ENCODE data around the gene SLC16A2. TPM values are rescaled to one million over a fixed set of nuclear protein-coding genes. Genes with fewer than 3 reads are reported as not detected.
A peak's percentile ranks its signal among the peaks of the same experiment; 100 is the strongest.

Gene SLC16A2
- total RNA-seq, 1 donor from 2014 or later = 21.3 TPM

DNA sequence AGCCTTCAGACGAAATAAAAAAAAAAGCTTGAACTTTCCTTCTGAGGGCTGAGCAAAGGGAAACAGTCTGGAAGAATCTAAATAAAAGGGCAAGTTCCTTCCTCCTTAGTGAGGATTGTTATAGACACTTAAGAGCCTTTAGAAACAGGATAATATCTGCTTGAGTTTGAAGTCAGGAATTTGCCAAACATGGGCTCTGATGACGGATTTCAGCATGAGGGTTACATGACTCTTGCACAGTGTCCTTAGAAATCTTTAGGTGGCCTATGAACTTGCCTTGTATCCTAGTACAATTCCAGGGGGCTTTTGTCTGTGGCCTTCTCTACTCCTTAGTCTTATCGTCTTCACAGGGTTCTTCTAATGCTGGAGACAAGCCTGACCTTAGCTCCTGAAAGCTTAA is 99.0 kb downstream of the SLC16A2 start:
- Mint-ChIP-seq H3K27me3 (ENCODE audit: unreplicated experiment) (no peaks in the 10 kb centered on the region), H3K4me3 (ENCODE audit: unreplicated experiment) (no peak overlapping the region), H3K27ac (ENCODE audit: unreplicated experiment) (no peak overlapping the region), H3K9me3 (ENCODE audit: unreplicated experiment) (peaks cover 22% of the 10 kb centered on the region), H3K4me1 (ENCODE audit: unreplicated experiment) (no peaks in the 10 kb centered on the region), H3K36me3 (ENCODE audit: unreplicated experiment) (no peaks in the 10 kb centered on the region)
- peak; percentile 25 for DNase-seq (ENCODE audit: extremely low spot score, unreplicated experiment)
- TF ChIP-seq, protein P1, sequence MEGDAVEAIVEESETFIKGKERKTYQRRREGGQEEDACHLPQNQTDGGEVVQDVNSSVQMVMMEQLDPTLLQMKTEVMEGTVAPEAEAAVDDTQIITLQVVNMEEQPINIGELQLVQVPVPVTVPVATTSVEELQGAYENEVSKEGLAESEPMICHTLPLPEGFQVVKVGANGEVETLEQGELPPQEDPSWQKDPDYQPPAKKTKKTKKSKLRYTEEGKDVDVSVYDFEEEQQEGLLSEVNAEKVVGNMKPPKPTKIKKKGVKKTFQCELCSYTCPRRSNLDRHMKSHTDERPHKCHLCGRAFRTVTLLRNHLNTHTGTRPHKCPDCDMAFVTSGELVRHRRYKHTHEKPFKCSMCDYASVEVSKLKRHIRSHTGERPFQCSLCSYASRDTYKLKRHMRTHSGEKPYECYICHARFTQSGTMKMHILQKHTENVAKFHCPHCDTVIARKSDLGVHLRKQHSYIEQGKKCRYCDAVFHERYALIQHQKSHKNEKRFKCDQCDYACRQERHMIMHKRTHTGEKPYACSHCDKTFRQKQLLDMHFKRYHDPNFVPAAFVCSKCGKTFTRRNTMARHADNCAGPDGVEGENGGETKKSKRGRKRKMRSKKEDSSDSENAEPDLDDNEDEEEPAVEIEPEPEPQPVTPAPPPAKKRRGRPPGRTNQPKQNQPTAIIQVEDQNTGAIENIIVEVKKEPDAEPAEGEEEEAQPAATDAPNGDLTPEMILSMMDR (IDR thresholded peaks at IDR 0.05) = no peak

- Mint-ChIP-seq H3K4me3 (ENCODE audit: unreplicated experiment) (no peak overlapping the region), H3K27me3 (ENCODE audit: unreplicated experiment) (no peaks in the 10 kb centered on the region), H3K4me1 (ENCODE audit: unreplicated experiment) (no peaks in the 10 kb centered on the region), H3K9me3 (ENCODE audit: unreplicated experiment) (peaks cover 22% of the 10 kb centered on the region), H3K27ac (ENCODE audit: unreplicated experiment) (no peak overlapping the region), H3K36me3 (ENCODE audit: unreplicated experiment) (no peaks in the 10 kb centered on the region)
- TF ChIP-seq, protein P1 (IDR thresholded peaks at IDR 0.05) = no peak
- peak; percentile 71 for DNase-seq (ENCODE audit: extremely low spot score, unreplicated experiment)
These were observed 99.6 kb downstream of the SLC16A2 start for GRCh38 chrX:74520896-74521295.

- Mint-ChIP-seq H3K9me3 (ENCODE audit: unreplicated experiment) (peaks cover 12% of the 10 kb centered on the region), H3K4me1 (ENCODE audit: unreplicated experiment) (no peaks in the 10 kb centered on the region), H3K27me3 (ENCODE audit: unreplicated experiment) (no peaks in the 10 kb centered on the region), H3K36me3 (ENCODE audit: unreplicated experiment) (no peaks in the 10 kb centered on the region), H3K27ac (ENCODE audit: unreplicated experiment) (no peak overlapping the region), H3K4me3 (ENCODE audit: unreplicated experiment) (no peak overlapping the region)
- DNase-seq (ENCODE audit: extremely low spot score, unreplicated experiment) = peak; percentile 62
- TF ChIP-seq, protein P1 (IDR thresholded peaks at IDR 0.05) = no peak
These were observed 100.9 kb downstream of the SLC16A2 start for GRCh38 chrX:74521961-74522751.

DNA sequence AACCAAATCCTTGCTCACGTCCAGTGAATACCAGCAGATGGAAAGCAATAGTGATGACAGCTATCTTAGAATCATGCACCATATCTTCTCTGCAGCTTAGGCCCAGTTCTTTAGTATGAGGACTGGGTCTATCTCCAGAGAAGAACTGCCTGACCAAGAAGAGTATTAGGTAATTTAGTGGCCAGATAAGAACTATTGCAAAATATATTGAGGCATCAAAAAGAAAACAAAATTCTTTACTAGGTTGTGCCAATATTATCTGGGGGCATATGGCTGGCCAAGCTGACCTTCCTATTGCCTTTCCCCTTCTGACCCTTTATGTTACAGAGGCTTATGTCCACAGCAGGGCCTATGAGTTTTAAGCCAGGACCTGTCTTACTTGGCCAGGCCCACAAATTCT is 101.9 kb downstream of the SLC16A2 start:
- Mint-ChIP-seq H3K4me3 (ENCODE audit: unreplicated experiment) (no peak overlapping the region), H3K27ac (ENCODE audit: unreplicated experiment) (no peak overlapping the region), H3K27me3 (ENCODE audit: unreplicated experiment) (no peaks in the 10 kb centered on the region), H3K36me3 (ENCODE audit: unreplicated experiment) (no peaks in the 10 kb centered on the region), H3K9me3 (ENCODE audit: unreplicated experiment) (peaks cover 7% of the 10 kb centered on the region), H3K4me1 (ENCODE audit: unreplicated experiment) (no peaks in the 10 kb centered on the region)
- DNase-seq (ENCODE audit: extremely low spot score, unreplicated experiment) = no peak
- TF ChIP-seq, protein P1 (IDR thresholded peaks at IDR 0.05) = no peak

DNA sequence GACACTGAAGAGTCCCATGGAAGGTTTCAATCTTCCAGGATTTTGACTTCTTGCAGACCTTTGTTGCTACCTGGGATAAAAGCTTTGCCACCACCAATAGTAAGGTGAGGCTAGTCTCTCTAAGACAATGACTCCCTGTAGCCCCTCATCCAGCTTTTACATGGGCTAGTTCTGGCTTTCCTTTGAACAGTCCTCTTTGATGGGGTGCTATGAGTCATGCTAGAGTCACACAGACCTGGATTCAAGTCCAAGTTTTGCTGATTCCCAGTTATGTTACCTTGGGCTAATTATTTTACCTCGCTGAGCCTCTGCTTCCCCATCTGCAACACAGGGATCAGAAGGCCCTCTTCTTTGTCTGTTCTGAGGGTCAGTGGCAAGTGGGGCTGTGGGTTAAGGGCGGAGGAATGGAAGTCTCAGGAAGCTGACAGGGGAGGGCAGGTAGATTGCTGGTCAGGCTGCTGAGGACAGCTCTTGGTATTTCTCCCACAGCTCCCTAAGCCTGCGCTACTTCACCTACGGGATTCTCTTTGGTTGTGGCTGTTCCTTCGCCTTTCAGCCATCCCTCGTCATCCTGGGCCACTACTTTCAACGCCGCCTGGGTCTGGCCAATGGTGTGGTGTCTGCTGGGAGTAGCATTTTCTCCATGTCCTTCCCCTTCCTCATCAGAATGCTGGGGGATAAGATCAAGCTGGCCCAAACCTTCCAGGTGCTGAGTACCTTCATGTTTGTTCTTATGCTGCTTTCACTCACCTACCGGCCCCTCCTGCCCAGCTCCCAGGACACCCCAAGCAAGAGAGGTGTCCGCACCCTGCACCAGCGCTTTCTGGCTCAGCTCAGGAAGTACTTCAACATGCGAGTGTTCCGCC is 102.8 kb downstream of the SLC16A2 start:
- TF ChIP-seq, protein P1 (IDR thresholded peaks at IDR 0.05) = no peak
- H3K27ac Mint-ChIP-seq (ENCODE audit: unreplicated experiment) = no peak overlapping the region
- H3K4me1 Mint-ChIP-seq (ENCODE audit: unreplicated experiment) = no peaks in the 10 kb centered on the region
- H3K9me3 Mint-ChIP-seq (ENCODE audit: unreplicated experiment) = peaks cover 7% of the 10 kb centered on the region
- H3K4me3 Mint-ChIP-seq (ENCODE audit: unreplicated experiment) = no peak overlapping the region
- no peaks in the 10 kb centered on the region for H3K27me3 Mint-ChIP-seq (ENCODE audit: unreplicated experiment)
- H3K36me3 Mint-ChIP-seq (ENCODE audit: unreplicated experiment) = no peaks in the 10 kb centered on the region
- peak; percentile 68 for DNase-seq (ENCODE audit: extremely low spot score, unreplicated experiment)
